Karpas-422 (cell line): ENCODE data around the gene PKMYT1. TPM values are rescaled to one million over a fixed set of nuclear protein-coding genes. Genes with fewer than 3 reads are reported as not detected.
A peak's percentile ranks its signal among the peaks of the same experiment; 100 is the strongest.

ENCODE experiments used
- DNase-seq: peaks from one replicate; pipeline ENCODE4 v3.0.0-alpha.2; 2015
- H2AFZ ChIP-seq: fragments of 200-600 bp; sonication (generic); 2 replicates; pipeline ENCODE4 v1.6.1; 2014; ENCODE audit warnings: antibody characterized with exemption, low read length, mixed read lengths
- H3K27ac ChIP-seq: fragments of 200-600 bp; sonication (generic); 2 replicates; pipeline ENCODE4 v1.5.1; 2014; ENCODE audit warnings: mild to moderate bottlenecking, low read length, moderate library complexity
- H3K27me3 ChIP-seq: fragments of 200-600 bp; sonication (generic); 2 replicates; pipeline ENCODE4 v1.6.1; 2014; ENCODE audit warnings: low read length, mixed read lengths
- H3K36me3 ChIP-seq: fragments of 200-600 bp; sonication (generic); 2 replicates; pipeline ENCODE4 v1.6.1; 2014; ENCODE audit warnings: low read length, mixed read lengths; ENCODE audit not compliant: insufficient read depth
- H3K4me1 ChIP-seq: fragments of 200-600 bp; sonication (generic); 2 replicates; pipeline ENCODE4 v1.6.1; 2014; ENCODE audit warnings: mild to moderate bottlenecking, low read length, mixed read lengths
- H3K4me2 ChIP-seq: fragments of 200-600 bp; sonication (generic); 2 replicates; pipeline ENCODE4 v1.6.1; 2014; ENCODE audit warnings: low read length, low read depth, mild to moderate bottlenecking; ENCODE audit not compliant: poor library complexity, severe bottlenecking
- H3K4me3 ChIP-seq: fragments of 200-600 bp; sonication (generic); 2 replicates; pipeline ENCODE4 v1.5.1; 2014; ENCODE audit warnings: mild to moderate bottlenecking, antibody characterized with exemption, low read length, mixed read lengths
- H3K79me2 ChIP-seq: fragments of 200-600 bp; sonication (generic); 2 replicates; pipeline ENCODE4 v1.6.1; 2014; ENCODE audit warnings: mild to moderate bottlenecking, low read length, mixed read lengths
- H3K9ac ChIP-seq: fragments of 200-600 bp; sonication (generic); 2 replicates; pipeline ENCODE4 v1.6.0; 2014; ENCODE audit warnings: low read length
- H3K9me2 ChIP-seq: fragments of 200-600 bp; sonication (generic), shearing (Covaris generic); replicated peaks from 2 replicates; pipeline ENCODE4 v1.6.0; 2014; ENCODE audit warnings: mild to moderate bottlenecking, low read length, moderate library complexity; ENCODE audit not compliant: insufficient read depth
- H3K9me3 ChIP-seq: fragments of 300-700, 200-600 bp; sonication (generic); 2 replicates; pipeline ENCODE4 v1.6.1; 2014; ENCODE audit warnings: low read length, mixed read lengths
- H4K20me1 ChIP-seq: fragments of 200-600 bp; sonication (generic); 2 replicates; pipeline ENCODE4 v1.6.1; 2014; ENCODE audit warnings: mild to moderate bottlenecking, antibody characterized with exemption, low read length, low read depth; ENCODE audit not compliant: insufficient read depth
- total RNA-seq: library from RNA; depleted of rRNA; stranded (reverse); fragments of >200 nt; shearing (Covaris generic); gene quantifications from 2 replicates; pipeline ENCODE4 v1.2.3, GENCODE V29; 2014; ENCODE audit warnings: low replicate concordance

PKMYT1 gene
- total RNA-seq, 1 experiment from 2014 or later: 17.6 TPM

GRCh38 chr16:2970563-2970962 lies 9.7 kb downstream of the PKMYT1 start:
- Histone ChIP-seq H3K9me2 (no peaks in the 10 kb centered on the region), H3K9ac (peak overlapping the region; percentile 98), H3K4me2 (peak overlapping the region; percentile 79), H3K9me3 (no peaks in the 10 kb centered on the region), H4K20me1 (peaks cover 16% of the 10 kb centered on the region), H3K4me3 (peak overlapping the region; percentile 99), H3K36me3 (peaks cover 16% of the 10 kb centered on the region; the same call in 1 of the 2 replicates), H3K27ac (no peak overlapping the region), H2AFZ (no peak overlapping the region), H3K79me2 (peaks cover 20% of the 10 kb centered on the region), H3K4me1 (peaks cover 57% of the 10 kb centered on the region), H3K27me3 (no peaks in the 10 kb centered on the region)
- peak; percentile 57 for DNase-seq

DNA sequence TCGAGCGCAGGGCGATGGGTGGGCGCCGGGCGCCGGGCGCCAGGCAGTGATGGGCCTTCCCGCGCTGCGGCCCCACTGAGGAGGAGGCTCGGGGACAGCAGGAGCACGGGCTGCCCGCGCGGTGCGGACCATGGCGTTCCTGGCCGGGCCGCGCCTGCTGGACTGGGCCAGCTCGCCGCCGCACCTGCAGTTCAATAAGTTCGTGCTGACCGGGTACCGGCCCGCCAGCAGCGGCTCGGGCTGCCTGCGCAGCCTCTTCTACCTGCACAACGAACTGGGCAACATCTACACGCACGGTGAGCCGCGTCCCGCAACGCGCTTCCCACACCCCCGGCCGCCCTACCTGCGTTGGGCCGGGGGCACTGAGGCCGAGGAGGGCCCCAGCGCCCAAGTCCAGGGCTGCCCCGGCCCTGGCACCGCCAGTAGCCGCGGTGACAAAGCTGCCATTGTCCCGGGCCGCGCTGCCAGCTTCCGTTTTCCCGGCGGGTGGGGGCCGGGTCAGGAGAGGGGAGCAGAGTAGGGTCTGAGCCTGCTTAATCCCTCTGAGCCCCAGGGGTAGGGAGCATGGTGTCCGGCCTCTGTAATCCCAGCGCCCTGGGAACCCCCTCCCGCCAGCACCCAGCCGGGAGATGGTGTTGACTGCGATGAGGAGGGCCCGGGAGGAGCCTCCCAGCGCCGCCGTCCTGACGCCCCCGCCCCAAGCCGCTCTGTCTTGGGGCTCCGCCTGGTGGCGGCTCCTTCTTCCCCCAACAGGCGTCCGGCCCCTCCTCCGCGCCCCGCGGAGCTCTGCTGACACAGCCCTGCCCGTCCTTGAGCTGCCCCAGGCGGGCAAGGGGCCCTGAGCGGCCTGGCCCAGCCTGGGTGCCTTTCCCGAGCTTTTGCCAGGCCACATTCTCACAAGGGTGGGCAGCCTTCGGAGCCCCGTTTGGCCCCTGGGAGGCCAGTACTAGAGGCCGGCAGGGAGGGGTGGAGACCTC lies 10.4 kb downstream of the PKMYT1 start:
- peaks cover 20% of the 10 kb centered on the region for H3K79me2 ChIP-seq
- peak; percentile 94 for DNase-seq
- H3K9me2 ChIP-seq: no peaks in the 10 kb centered on the region
- H3K4me1 ChIP-seq: peaks cover 63% of the 10 kb centered on the region
- H3K9me3 ChIP-seq: no peaks in the 10 kb centered on the region
- H4K20me1 ChIP-seq: peaks cover 16% of the 10 kb centered on the region
- no peaks in the 10 kb centered on the region for H3K27me3 ChIP-seq
- H3K27ac ChIP-seq: peak overlapping the region; percentile 74
- peak overlapping the region; percentile 79 for H3K4me2 ChIP-seq
- H2AFZ ChIP-seq: peak overlapping the region; percentile 72; the same call in 1 of the 2 replicates
- peaks cover 16% of the 10 kb centered on the region; the same call in 1 of the 2 replicates for H3K36me3 ChIP-seq
- H3K4me3 ChIP-seq: peak overlapping the region; percentile 99
- H3K9ac ChIP-seq: peak overlapping the region; percentile 98

DNA sequence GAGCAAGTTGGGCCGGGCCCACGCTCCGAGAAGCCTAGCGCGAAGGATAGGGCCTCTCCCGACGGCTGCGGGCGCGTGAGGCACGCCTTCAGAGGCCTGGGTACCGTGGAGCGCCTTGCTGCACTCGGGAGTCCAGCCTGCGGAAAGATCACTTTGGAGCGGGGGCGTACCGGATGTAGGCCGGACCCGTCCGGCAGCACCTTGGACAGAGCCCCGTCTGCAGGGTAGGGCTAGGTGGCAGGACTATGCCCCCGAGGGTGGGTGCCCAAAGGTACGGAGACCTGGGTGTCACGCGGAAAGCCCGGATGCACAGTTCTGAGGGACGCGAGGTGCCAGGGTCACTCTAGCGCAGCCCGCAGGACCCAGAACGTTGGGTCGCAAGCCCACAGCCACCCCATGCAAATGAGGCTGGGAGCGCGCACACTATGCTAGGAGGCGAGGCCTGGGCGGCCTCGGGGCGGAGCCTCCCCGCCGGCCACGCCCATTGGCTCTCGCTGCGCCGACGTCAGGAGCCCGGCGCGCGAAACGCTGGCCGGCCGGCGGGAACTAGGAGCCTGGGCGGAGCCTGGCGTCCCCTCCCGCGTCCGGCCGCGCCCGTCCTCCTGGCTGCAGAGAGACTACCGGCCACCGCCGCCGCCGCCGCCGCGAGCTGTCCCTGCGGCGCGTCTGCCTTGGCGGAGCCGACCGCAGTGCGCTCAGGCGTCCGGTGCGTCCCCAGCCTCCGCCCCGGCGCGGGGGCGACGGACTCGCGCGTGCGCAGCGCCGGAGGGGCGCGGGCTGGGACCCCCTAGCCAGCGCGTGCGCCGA lies 11.3 kb downstream of the PKMYT1 start, which contains the start of gene PAQR4:
Gene PAQR4 (plus strand): TSS at position 611 of the 807 bp plus-strand sequence. CDS start 327 bp downstream, outside the sequence.
- Histone ChIP-seq H4K20me1 (peaks cover 16% of the 10 kb centered on the region), H3K4me1 (peaks cover 72% of the 10 kb centered on the region), H3K9me2 (no peaks in the 10 kb centered on the region), H3K27me3 (no peaks in the 10 kb centered on the region), H3K79me2 (peaks cover 20% of the 10 kb centered on the region), H3K9me3 (no peaks in the 10 kb centered on the region), H3K4me3 (peak within 1 kb of the TSS; percentile 99), H3K4me2 (peak within 1 kb of the TSS; percentile 79), H3K9ac (peak within 1 kb of the TSS; percentile 98), H3K36me3 (peaks cover 12% of the 10 kb centered on the region; the same call in 1 of the 2 replicates), H2AFZ (peak within 1 kb of the TSS; percentile 72; the same call in 1 of the 2 replicates), H3K27ac (peak within 1 kb of the TSS; percentile 86)
- DNase-seq: peak; percentile 97

DNA sequence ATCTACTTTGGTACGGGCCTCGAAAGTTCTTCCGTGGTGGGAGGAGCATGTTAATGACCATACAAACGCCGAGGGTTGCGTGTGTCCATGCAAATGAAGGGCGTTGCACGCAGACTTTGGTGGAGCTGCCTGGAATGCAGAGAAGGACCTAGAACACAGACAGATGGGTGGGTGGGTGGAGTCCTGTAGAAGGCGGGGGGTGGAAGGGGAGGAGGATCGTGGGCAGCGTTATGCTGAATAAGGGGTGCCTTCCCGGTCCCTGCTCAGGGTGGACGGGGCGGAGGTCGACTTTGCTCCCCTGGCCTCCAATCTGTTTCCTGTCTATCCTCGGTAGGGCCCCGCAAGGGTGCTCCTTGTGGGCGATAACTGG lies 11.9 kb downstream of the PKMYT1 start:
- Histone ChIP-seq H3K4me3 (peak overlapping the region; percentile 99), H3K36me3 (peaks cover 9% of the 10 kb centered on the region; the same call in 1 of the 2 replicates), H3K4me2 (peak overlapping the region; percentile 79), H3K9me2 (no peaks in the 10 kb centered on the region), H3K27ac (peak overlapping the region; percentile 86), H3K4me1 (peaks cover 77% of the 10 kb centered on the region), H3K79me2 (peaks cover 20% of the 10 kb centered on the region), H3K9ac (peak overlapping the region; percentile 98), H2AFZ (no peak overlapping the region), H3K27me3 (no peaks in the 10 kb centered on the region), H4K20me1 (peaks cover 16% of the 10 kb centered on the region), H3K9me3 (no peaks in the 10 kb centered on the region)
- peak; percentile 97 for DNase-seq

DNA sequence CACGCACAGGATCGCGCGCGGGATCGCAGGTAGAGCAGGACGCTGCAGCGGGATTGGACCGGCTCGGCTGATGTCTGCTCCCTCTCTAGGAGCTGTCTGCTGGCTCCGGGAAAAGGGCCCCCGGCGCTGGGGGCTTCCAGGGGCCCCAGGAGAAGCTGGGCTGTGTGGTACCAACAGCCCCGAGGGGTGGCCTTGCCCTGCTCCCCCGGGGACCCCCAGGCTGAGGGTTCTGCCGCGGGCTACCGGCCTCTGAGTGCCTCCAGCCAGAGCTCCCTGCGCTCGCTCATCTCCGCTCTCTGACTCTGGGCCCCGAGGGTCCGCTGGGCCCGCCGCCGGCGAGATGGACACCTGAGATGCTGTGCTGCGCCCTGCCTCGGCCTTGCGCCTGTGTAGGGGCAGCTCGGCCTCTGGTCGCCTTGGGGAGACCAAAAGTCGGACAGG lies 12.5 kb downstream of the PKMYT1 start:
- Histone ChIP-seq H2AFZ (no peak overlapping the region), H3K4me2 (peak overlapping the region; percentile 79), H4K20me1 (peaks cover 16% of the 10 kb centered on the region), H3K27me3 (no peaks in the 10 kb centered on the region), H3K27ac (peak overlapping the region; percentile 86), H3K9ac (peak overlapping the region; percentile 98), H3K36me3 (0 out of 2 replicates have a peak, but pooled peaks cover 8% of the 10 kb centered on the region), H3K9me2 (no peaks in the 10 kb centered on the region), H3K4me3 (peak overlapping the region; percentile 99; the same call in 1 of the 2 replicates), H3K4me1 (peaks cover 77% of the 10 kb centered on the region), H3K79me2 (peaks cover 20% of the 10 kb centered on the region), H3K9me3 (no peaks in the 10 kb centered on the region)
- no peak for DNase-seq

GRCh38 chr16:2967211-2967631 lies 13.0 kb downstream of the PKMYT1 start:
- Histone ChIP-seq H4K20me1 (peaks cover 14% of the 10 kb centered on the region), H3K27me3 (no peaks in the 10 kb centered on the region), H3K9me2 (no peaks in the 10 kb centered on the region), H3K79me2 (peaks cover 19% of the 10 kb centered on the region), H3K4me3 (no peak overlapping the region), H3K9ac (no peak overlapping the region), H3K36me3 (0 out of 2 replicates have a peak, but pooled peaks cover 3% of the 10 kb centered on the region), H3K27ac (no peak overlapping the region), H3K4me2 (no peak overlapping the region), H3K9me3 (no peaks in the 10 kb centered on the region), H3K4me1 (peaks cover 75% of the 10 kb centered on the region), H2AFZ (no peak overlapping the region)
- no peak for DNase-seq

DNA sequence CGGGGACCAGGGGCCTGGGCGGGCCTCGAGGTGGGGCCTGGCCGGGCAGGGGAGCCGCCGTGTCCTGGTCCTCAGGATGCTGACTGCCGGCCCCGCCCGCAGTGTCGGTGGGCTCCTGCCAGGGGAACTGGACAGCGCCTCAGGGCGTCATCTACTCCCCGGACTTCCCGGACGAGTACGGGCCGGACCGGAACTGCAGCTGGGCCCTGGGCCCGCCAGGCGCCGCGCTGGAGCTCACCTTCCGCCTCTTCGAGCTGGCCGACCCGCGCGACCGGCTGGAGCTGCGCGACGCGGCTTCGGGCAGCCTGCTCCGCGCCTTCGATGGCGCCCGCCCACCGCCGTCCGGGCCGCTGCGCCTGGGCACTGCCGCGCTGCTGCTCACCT lies 13.4 kb downstream of the PKMYT1 start:
- no peaks in the 10 kb centered on the region for H3K9me2 ChIP-seq
- H3K4me3 ChIP-seq: no peak overlapping the region
- H2AFZ ChIP-seq: no peak overlapping the region
- no peaks in the 10 kb centered on the region for H3K27me3 ChIP-seq
- H3K79me2 ChIP-seq: peaks cover 15% of the 10 kb centered on the region
- H3K9ac ChIP-seq: no peak overlapping the region
- no peak for DNase-seq
- peaks cover 74% of the 10 kb centered on the region for H3K4me1 ChIP-seq
- no peaks in the 10 kb centered on the region for H3K36me3 ChIP-seq
- H3K4me2 ChIP-seq: no peak overlapping the region
- H3K9me3 ChIP-seq: no peaks in the 10 kb centered on the region
- peaks cover 11% of the 10 kb centered on the region; the same call in 1 of the 2 replicates for H4K20me1 ChIP-seq
- no peak overlapping the region for H3K27ac ChIP-seq
